ENCODE measurements around the gene DPEP2. TPM values are rescaled to one million over a fixed set of nuclear protein-coding genes. Genes with fewer than 3 reads are reported as not detected.

DPEP2 gene
- total and polyA plus RNA-seq, 2 of the 13 experiments (the other 11 are each of a cell fraction or from before 2014, with no cell fraction given) = 0.18 TPM; not detected in 1

- peak; percentile 51; the same call in 1 of the 2 replicates for TF ChIP-seq SSRP1 (CRISPR knock-in tag; IDR thresholded peaks at IDR 0.05)
- 0 out of 2 replicates have a peak, but pooled peaks have one; percentile 37 for TF ChIP-seq ZNF260 (CRISPR knock-in tag; IDR thresholded peaks at IDR 0.05; ENCODE audit: borderline replicate concordance, low read depth)
- TF ChIP-seq HNRNPL (IDR thresholded peaks at IDR 0.05; ENCODE audit: low read depth, low read length) = 0 out of 2 replicates have a peak, but pooled peaks have one; percentile 10
- no peak for TF ChIP-seq TRIM22 (IDR thresholded peaks at IDR 0.05)
- no peak for TF ChIP-seq CBX1 (IDR thresholded peaks at IDR 0.05; ENCODE audit: low read depth)
- peak; percentile 47 for TF ChIP-seq KDM5B (CRISPR knock-in tag; IDR thresholded peaks at IDR 0.05; ENCODE audit: borderline replicate concordance)
- no peak for TF ChIP-seq ZBTB37 (CRISPR knock-in tag; IDR thresholded peaks at IDR 0.05)
- TF ChIP-seq ZNF333 (CRISPR knock-in tag; IDR thresholded peaks at IDR 0.05; ENCODE audit: borderline replicate concordance) = peak; percentile 57; the same call in 1 of the 2 replicates
- TF ChIP-seq ZNF564 (CRISPR knock-in tag; IDR thresholded peaks at IDR 0.05) = peak; percentile 62; the same call in 1 of the 2 replicates
- no peak for TF ChIP-seq DNMT1 (CRISPR knock-in tag; IDR thresholded peaks at IDR 0.05)
- peak; percentile 98 for TF ChIP-seq ZC3H13 (CRISPR knock-in tag; IDR thresholded peaks at IDR 0.05)
- TF ChIP-seq NFKB2 (CRISPR knock-in tag; IDR thresholded peaks at IDR 0.05; ENCODE audit: borderline replicate concordance) = no peak; the same call in 1 of the 2 replicates
- no peak for TF ChIP-seq TBP (CRISPR knock-in tag; IDR thresholded peaks at IDR 0.05)
- TF ChIP-seq RARA (CRISPR knock-in tag; IDR thresholded peaks at IDR 0.05) = no peak
- no peak for TF ChIP-seq ETV6 (CRISPR knock-in tag; conservative IDR thresholded peaks at IDR 0.05)
- 0 out of 2 replicates have a peak, but pooled peaks have one; percentile 13 for TF ChIP-seq ARID2 (CRISPR knock-in tag; IDR thresholded peaks at IDR 0.05; ENCODE audit: borderline replicate concordance)
- TF ChIP-seq HMGA1 (CRISPR knock-in tag; conservative IDR thresholded peaks at IDR 0.05) = no peak
- TF ChIP-seq HOXA5 (CRISPR knock-in tag; IDR thresholded peaks at IDR 0.05) = no peak
- TF ChIP-seq HOXD1 (CRISPR knock-in tag; IDR thresholded peaks at IDR 0.05) = no peak
- 0 out of 2 replicates have a peak, but pooled peaks have one; percentile 28 for TF ChIP-seq THAP7 (CRISPR knock-in tag; IDR thresholded peaks at IDR 0.05)
- TF ChIP-seq RFXAP (CRISPR knock-in tag; IDR thresholded peaks at IDR 0.05; ENCODE audit: borderline replicate concordance) = no peak
- peak; percentile 85 for TF ChIP-seq ZNF740 (CRISPR knock-in tag; IDR thresholded peaks at IDR 0.05)
- no peak for TF ChIP-seq HINFP (CRISPR knock-in tag; IDR thresholded peaks at IDR 0.05; ENCODE audit: low read depth)
- TF ChIP-seq KMT2B (CRISPR knock-in tag; IDR thresholded peaks at IDR 0.05) = no peak
- TF ChIP-seq SOX5 (CRISPR knock-in tag; IDR thresholded peaks at IDR 0.05; ENCODE audit: borderline replicate concordance) = no peak
Observed at GRCh38 chr16:67939507-67940445, 59.5 kb downstream of the DPEP2 start (continued).

Data from HepG2 (cell line).